HK-2 (cell line): Measurements from ENCODE around the gene TSFM.
A peak's percentile ranks its signal among the peaks of the same experiment; 100 is the strongest.

Source experiments
- DNase-seq: peaks from one replicate; pipeline ENCODE4 v3.0.0-alpha.2; 2018; ENCODE audit not compliant: unreplicated experiment

The TSFM gene

GRCh38 chr12:57782608-57783465 is at the start of gene TSFM:
Gene TSFM (plus strand): TSS chr12:57782787. CDS start chr12:57782802, 15 bp downstream.
- DNase-seq = peak; percentile 95

- no peak for DNase-seq
These were observed 48.7 kb upstream of the TSFM start for GRCh38 chr12:57733928-57734327.

- no peak for DNase-seq
These were observed 48.0 kb upstream of the TSFM start for GRCh38 chr12:57734591-57734990.

- DNase-seq = no peak
These were observed 47.3 kb upstream of the TSFM start for GRCh38 chr12:57735198-57735855.

GRCh38 chr12:57735952-57736740 is 46.4 kb upstream of the TSFM start:
- DNase-seq = peak; percentile 59

- no peak for DNase-seq
These were observed 45.7 kb upstream of the TSFM start for GRCh38 chr12:57736741-57737466.

GRCh38 chr12:57737467-57738460 is 44.8 kb upstream of the TSFM start:
- no peak for DNase-seq

GRCh38 chr12:57738661-57739237 is 43.8 kb upstream of the TSFM start, which contains the start of gene AGAP2:
Gene AGAP2 (minus strand): TSS chr12:57738742. CDS start chr12:57738246, 496 bp downstream.
- DNase-seq = no peak

- DNase-seq = no peak
These were observed 43.2 kb upstream of the TSFM start for GRCh38 chr12:57739387-57739786.

- DNase-seq = no peak
These were observed 42.6 kb upstream of the TSFM start for GRCh38 chr12:57739914-57740538.

- no peak for DNase-seq
These were observed 41.8 kb upstream of the TSFM start for GRCh38 chr12:57740656-57741412.

GRCh38 chr12:57741413-57741789 is 41.2 kb upstream of the TSFM start:
- no peak for DNase-seq

GRCh38 chr12:57741844-57742738 is 40.5 kb upstream of the TSFM start:
- no peak for DNase-seq

- DNase-seq = no peak
These were observed 38.8 kb upstream of the TSFM start for GRCh38 chr12:57743769-57744168.

- peak; percentile 68 for DNase-seq
These were observed 38.3 kb upstream of the TSFM start for GRCh38 chr12:57744194-57744776.

GRCh38 chr12:57744777-57745484 is 37.7 kb upstream of the TSFM start, which contains the start of gene TSPAN31:
Gene TSPAN31 (plus strand): TSS chr12:57745039. CDS start chr12:57745155, 116 bp downstream.
- peak; percentile 95 for DNase-seq

- no peak for DNase-seq
These were observed 37.1 kb upstream of the TSFM start for GRCh38 chr12:57745485-57745881.
